AG08395 (cell line): ENCODE data around the gene HCN4.
"Not testable (repeated sequence)": the region's sequence is repeated elsewhere in the genome, so short reads cannot be mapped to it uniquely, and the experiment has no call there.

Experiments used
- DNase-seq: peaks from one replicate; pipeline ENCODE4 v3.0.0; 2012; ENCODE audit warnings: mixed read lengths, low spot score

HCN4 gene

DNA sequence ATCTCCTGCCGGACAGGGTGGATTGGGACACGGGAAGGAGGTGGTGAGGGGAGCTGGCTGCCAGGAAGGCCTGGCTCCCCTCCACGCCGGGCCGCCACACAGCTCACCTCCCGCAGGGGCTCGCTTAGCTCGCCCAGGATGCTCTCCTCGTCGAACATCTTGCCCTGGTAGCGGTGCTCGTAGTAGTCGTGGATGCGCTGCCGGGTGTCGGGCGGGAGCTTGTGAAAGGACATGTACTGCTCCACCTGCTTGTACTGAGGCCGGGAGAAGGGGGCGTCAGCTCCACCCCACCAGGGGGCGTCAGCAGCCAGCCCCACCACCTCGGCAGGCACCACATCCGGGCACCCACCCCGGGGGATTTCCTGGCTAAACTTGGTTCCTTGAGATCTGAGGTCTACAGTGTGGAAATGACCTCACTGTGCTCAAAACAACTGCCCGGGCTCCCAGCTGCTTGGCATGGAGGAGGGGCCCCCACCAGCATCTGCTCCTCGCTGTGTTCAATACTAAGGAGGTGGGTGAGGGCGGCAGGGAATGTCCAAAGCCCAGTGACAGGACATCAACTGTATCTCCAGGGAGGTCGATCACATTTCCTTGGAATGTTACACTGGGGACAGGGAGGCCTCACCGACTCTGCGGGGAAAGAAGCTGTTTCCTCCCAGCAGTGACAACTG, 43.4 kb downstream of the HCN4 start:
- no peak for DNase-seq

DNA sequence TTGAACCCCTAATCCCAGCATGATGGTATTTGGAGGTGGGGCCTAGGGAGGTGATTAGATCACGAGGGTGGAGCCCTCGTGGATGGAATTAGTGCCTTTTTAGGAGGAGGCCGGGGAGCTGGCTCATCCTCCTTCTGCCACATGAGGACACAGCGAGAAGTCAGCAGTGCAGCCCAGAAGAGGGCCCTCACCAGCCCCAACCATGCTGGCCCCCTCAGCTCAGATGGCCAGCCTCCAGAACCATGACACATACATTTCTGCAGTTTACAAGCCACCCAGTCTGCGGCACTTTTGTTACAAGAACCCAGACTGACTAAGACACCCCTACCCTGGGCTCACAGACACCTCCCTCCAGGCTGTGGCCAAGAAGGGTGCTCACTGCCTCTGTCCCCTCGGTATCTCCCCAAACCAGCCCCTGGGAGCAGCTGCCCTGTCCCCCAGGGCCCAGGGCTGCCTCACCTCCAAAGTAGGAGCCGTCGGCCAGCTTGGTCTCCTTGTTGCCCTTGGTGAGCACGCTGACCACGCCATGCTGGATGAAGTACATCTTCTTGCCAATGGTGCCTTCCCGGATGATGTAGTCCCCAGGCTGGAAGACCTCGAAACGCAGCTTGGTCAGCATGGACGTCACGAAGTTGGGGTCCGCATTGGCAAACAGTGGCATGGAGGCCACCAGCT, 44.1 kb downstream of the HCN4 start:
- DNase-seq: no peak

DNA sequence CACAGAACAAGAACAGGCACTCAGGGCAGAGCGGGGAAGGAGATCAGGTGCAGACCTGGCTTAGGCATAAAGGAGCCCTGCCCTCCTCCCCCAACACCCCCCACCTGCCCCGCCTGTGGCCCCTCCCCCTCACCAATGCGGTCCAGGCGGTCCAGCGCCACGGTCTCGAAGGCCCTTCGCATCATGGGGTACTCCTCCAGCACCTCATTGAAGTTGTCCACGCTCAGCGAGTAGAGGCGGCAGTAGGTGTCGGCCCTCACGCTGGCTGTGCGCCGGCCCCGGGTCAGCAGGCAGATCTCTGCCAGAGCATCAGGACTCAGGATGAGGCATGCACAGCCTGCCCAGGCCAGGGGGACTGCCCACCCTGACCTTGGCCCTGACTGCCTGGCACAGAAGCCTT, 44.8 kb downstream of the HCN4 start:
- DNase-seq: no peak

DNA sequence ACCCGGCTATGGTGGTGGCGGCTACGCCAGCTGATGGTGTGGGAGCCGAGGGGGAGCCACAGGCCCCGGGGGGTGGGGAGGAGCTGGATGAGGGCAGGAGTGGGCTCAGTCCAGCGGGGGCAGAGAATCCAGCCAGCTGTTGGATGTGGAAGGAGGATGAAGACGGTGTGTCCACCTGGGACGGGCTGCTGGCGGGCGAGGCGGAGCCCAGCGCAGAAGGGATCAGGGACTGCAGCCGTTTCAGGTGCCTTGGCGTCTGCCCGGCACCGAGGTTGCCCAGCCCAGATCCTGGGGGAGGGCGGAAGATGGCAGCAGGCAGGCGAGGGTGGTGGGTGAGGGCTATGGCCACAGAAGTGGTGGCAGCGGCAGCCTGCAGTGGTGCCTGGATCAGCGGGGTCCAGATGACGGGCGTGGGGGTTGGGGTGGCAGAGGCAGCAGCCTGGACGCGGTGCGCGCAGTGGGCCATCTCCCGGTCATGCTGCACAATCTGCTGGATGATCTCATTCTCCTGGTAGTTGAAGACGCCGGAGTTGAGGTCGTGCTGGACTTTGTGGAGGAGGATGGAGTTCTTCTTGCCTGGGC, 45.3 kb downstream of the HCN4 start:
- no peak for DNase-seq

DNA sequence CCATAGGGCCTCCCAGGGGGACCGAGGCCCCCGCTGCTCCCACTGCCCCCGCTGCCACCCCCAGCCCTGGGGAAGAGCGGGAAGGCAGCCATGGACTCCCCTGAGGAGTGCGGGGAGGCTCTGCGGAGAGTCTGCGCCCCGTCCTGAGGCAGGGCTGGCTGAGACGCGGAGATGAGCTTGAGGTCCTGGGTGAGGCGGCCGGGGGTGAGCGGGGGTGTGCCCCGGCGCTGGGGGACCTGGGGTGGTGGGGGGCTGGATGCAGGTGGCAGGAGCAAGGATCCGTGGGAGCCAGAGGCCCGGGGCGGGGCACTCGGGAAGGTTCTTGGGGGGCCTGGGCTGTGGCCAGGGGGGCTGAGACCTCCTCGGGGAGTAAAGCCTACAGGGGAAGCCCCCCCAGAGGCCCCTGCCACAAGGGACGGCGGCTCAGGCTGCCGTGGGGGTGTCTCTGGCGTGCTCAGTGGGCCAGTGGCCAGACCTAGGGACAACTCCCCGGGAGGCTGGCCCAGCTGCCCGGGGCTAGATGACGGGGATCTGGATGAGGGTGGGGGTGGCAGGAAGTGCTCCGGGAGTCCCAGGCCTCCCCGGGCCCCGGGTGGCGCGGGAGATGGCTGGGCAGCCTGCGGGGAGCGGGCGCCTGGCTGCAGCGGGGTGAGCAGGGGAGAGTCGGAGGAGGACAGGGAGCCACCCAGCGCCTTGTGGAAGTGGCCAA, 45.9 kb downstream of the HCN4 start:
- DNase-seq: no peak

DNA sequence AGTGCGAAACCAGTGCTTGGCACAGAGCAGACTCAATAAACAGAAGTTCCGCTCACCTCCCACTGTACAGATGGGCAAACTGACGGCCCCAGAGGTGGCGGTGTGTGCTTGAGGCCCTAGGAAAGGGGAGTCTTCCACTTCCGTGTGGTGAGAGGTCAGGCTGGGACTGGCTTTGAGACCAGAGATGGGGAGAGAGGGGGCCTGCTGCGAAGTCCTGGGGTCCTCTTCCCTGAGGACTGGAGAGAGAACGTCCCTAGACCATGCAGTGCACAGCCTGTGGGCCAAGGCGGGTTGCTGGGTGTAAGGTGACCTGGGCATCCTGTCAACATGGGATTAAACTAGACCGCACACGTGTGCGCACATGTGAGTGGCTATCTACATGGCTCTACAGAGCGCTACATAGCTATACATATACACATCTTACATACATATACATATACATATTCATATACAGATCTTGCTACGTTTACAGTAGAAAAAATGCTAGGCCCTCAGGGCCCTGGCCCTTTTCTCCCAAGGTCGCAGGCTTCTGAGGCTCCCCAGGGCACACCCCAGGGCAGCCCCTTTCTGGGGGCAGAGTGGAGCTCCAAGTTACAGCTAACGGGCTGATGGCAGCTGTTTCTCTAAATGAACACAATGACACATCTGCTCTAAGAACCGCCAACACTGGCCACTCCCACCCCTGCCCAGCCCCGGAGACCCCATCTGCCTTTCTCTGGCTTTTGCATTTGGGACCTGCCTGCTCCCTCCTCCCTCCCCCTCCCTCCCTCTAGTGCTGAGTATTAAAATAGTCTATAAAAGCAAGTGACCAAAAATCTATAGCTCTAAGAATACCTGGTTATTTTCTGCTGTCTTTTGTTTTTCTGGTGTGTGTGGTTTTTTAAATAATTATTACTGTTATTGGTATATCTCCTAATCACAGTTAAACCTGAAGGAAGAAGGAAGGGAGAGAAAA, 47.0 kb downstream of the HCN4 start:
- DNase-seq: no peak

DNA sequence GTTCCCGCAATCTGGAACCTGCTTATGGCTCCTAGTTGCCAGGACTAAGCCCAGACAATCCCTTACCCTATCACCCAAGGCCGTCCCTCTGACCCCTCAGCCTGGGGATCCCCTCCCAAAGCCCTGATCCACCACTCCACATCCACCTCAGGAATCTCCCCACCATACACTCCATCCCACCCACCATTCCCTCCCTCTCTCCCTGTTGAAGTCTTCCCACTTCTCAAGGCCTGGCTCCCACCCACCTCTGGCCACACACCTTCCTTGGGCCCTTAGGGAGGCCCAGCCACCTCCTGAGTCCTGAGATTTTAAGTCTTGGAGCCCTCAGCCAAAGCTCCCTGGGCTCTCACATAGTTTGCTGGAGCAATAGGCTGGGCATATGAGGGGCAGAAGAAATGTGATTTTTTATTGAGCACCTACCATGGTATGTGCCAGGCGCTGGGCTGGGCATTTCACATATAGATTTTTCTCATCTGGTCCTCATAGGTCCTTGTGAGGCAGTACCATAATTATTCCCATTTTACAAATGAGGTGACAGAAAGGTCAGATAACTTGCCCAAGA, 48.1 kb downstream of the HCN4 start:
- no peak for DNase-seq

DNA sequence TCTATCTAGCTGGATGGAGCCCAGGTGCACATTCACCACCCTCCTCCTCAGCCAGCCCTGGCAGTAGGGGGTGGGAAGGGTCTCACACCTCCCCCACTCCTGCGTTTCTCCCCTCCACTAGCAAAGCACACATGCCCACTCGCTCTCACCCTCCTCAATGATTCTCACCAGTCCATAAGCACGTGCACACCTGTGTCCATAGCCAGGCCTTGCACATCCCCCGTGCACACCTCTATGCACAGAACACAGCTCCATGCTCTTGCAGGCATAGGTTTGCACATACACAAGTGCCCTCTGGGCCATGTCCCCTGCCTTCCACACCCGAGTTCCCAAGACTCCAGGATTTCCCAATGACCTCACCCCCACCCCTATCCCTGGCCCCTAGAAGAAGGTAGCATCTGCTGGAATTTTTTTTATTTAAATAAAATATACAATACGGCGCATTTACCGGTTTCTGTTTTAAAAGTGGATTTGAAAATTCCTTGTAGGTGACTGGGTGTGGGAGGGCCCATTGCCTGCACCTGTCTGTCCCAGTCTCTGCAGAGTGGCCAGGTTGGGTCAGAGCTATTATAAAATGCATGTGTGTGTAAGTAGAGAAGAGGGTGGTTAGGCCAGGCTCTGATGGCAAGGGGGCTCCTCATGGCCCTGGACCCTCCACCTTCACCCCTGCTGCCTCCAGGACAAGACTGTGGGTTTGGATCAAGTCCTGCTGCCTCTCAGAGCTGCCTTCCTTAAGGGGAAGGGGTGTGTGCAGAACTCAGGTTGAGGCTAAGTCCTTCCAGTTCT, 49.1 kb downstream of the HCN4 start:
- no peak for DNase-seq

DNA sequence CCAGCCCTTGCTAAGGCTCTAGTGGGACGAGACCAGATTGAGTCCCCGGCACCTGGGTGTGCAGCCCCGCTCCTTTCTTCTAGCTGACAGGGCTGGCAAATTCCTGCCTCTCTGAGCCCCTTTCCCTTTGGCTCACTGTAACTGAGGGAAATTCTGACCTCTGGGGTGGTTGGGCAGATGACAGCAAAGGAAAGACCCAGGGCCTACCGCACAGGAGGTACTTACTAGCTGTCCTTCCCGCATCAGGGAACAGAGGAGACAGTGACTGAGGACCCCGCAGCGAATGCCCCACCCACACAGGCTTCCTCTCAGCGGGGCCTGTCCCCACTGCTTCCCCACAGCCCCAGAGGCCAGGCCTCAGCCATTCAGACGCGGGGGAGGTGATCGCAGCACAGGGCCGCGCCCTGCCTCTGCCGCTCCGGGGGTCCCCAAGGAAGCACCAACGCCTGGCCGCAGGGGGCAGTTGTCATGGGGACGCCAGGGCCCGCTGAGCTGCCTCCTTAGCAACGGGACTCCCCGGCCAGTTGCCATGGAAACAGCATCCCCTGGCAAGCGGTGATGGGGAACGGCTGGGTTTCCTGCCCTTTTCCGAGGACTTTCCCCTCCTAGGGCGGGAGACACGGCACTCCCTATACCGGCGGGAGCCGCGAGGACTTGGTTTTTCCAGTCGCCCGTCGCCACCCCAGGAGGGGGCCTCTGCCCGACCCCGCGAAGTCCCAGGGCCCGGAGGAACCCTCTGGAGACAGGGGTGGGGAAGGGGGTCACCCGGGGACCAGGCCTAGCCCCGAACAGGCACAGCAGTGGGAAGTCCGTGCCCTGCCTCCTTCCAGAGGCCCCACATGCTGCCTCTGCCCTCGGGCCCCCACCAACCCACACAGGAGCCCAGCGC, 50.1 kb downstream of the HCN4 start:
- DNase-seq: no peak

DNA sequence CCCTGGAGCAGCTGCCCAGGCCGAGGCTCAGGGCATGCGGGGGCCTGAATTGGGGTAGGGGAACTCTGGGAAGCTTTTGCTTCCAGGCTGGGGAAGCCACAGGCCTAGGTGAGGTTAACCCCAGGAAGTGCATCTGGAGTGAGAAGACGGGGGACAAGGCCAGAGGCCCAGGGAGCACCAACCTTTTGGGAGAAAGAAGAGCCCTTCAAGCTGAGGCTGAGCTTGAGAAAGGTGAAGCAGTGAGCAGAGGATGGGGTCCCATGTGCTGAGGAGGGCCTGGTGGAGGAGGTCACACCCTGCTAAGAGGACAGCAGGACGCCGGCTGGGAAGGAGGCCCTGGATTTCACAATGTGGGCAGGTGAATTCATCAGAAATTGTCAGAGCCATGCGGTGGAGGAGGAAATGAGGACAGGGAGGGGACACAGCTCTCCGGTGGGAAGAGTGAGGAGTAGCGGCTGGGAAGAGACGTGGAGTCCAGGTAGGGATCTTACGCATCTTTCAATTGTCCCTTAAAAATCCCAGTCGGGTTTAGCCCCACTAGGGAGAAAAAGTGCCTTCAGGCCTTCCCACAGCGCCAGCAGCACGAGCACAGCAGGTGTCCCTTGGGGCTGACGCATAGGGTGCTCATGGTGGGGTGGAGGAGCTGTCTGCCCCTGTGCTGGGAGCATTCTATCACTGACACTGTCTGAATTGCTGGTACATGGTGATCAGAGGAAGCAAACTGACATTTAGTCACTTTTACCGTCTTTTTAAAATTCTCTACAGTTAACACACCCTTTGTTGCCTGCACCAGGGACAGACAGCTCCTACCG, 50.9 kb downstream of the HCN4 start:
- no peak for DNase-seq

DNA sequence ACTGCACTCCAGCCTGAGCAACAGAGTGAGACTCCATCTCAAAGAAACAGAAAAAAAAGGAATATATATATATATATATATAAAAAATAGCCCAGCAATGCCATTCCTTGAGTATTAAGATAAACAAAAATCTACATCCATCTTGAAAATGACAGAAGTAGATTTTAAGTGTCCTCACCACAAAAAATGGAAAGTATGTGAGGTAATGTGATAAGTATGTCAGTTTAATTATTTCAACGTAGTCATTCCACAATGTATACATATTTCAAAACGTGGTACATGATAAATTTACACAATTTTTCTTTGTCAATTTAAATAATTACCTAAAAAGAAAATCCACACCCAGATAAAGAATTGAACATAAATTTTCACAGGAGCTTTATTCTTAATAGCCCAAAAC, 54.9 kb downstream of the HCN4 start:
- DNase-seq: no peak

DNA sequence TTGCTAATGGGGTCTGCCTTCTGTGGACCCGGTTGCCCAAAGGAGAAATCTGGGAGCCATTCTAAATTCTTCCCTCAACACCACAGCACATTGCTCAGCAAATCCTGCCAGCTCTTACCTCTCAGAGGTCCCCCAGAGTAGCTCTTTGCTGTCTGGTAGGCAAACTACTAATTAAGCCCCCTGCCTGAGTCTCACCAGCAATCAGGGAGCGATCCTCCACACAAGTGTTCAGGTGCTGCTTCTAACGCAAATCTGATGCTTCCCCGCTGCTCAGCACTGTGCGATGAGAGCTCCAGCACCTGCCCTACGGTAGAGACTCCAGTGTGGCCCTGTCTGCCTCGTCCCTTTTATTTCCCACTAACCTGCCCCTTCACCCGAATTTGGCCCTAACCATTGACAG, 60.5 kb downstream of the HCN4 start:
- DNase-seq: no peak

DNA sequence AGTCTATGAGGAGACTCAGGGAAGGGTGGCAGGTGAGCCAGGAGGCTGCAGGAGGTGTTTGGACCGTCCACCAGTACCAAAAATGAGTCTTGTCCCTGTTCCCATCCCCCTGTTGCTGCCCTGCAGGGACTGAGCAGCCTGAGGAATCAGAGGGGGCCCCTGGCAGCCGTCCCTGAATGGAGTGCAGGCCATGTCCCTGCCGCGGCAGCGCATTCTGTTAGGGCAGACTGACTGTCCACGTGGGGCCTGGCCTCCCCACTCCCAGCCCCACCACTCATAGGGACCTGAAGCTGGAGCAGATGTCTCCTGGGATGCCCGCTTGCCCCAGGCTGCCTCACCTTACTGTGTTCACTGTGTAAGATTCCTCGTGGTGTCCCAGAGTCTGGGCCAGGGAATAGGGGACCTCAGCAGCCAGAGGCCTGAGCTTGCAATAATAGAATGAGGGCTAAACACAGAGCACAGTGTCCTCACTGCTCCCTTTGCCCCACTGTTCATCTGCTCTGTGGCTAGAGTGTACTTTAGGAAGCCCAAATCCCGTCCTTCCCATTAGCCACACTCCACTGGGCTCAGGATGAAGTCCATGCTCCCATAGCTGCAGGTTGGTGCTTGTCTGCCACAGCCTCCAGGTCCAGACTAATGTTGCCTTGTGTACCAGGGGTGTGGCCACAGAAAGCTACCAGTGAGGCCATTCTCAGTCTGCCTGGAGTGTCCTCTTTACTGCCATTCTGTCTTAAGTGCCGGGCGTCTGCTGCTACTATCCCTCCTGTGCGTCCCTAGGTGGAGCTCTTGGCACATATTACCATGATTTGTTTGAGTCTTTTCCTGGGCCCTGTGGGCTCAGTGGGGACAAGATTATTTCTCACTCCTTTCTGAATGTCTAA, 63.2 kb downstream of the HCN4 start:
- peak; percentile 75 for DNase-seq

DNA sequence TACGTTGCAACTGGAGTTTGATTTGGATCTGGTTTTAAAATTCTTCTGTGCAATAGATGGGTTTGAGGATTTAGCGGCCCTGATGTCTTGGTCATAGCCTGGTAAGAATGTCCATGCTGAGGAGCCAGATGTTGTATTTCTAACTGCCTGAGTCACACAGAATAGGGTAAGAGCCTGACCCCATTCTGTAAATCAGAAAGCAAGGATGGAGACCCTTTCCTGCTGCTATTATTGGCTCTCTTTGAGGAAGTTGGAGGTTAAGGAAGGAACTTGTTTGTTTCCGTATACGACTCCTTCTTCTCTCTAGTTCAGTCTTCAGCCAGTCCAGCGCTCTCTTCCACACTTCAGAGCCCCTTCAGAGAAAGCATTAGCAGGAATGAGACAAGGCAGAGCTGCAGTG, 65.1 kb downstream of the HCN4 start:
- DNase-seq: no peak

DNA sequence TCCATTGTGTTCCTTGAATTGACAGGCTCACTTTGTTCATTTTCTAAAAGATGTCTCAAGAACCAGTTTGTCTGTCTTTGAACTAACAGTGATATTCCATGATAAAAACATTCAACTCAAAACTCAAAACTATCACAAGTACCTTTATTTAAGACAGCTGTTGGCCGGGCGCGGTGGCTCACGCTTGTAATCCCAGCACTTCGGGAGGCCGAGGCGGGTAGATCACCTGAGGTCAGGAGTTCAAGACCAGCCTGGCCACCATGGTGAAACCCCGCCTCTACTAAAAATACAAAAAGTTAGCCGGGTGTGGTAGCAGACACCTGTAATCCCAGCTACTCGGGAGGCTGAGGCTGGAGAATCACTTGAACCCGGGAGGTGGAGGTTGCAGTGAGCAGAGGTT, 68.5 kb downstream of the HCN4 start:
- DNase-seq: not testable (repeated sequence)

DNA sequence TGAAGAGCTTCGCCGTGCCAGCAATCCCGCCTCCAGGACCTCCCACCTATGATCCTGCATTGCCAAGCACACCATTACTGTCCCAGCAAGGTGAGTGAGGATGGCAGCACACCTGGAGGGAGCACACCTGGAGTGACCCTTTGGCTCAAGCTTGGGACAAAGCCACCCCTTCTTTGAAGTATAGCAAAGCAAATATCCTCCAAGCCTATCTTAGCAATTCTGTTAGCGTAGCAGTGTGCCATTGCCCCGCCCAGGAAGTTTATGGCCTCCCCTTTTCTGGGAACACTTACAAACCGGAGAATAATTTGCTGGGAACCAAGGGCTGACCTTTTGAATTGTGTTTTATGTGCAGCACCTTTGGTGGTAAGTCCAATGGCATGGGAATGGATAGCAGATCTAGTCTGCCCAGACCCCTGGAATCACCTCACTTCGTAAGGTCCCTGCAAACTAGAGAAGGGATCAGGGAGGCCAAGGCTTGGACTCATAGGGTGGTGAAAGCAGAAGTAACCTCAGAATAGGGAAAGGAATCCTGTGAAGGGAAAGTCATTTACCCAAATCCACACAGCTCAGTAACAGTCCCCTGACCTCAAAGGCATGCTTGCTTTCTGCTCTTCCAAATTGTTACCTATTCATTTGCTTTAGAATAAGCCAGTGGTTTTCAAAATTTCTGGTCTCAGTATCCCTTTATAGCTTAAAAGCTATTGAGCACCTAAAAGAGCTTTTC, 70.1 kb downstream of the HCN4 start:
- DNase-seq: no peak
